ENCODE data around the gene PCBP2.

DNA sequence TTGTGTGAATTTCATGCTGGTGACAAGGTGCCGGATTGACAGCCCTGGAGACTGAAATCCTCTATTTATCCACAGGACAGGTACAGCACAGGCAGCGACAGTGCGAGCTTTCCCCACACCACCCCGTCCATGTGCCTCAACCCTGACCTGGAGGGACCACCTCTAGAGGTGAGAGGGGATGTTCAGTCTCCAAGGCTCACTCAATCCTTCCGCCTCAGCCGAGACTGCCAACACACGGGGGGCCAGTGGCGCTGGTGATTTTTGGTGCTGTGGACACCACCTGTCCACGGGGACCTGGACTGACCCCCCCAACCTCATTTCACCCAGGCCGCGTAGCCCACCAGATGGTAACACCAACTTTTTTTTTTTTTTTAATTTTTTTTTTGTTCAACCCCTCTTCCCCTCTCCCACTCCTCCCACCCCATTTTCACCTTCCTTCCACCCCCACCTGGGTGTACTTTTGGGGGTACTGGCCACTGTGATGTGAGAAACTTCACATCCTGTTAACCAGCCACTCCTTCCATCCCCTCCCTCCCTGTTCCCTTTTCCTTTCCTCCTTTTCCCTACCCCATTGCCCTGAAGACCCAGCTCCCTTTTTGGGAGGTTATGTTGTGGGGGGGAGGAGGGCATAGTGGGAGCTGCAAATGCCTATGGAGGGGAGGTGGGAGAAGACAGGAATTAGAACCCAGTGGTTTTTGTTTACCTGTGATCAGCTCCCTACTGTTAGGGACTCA is 12.9 kb downstream of the PCBP2 start:
- TF ChIP-seq, protein P1, sequence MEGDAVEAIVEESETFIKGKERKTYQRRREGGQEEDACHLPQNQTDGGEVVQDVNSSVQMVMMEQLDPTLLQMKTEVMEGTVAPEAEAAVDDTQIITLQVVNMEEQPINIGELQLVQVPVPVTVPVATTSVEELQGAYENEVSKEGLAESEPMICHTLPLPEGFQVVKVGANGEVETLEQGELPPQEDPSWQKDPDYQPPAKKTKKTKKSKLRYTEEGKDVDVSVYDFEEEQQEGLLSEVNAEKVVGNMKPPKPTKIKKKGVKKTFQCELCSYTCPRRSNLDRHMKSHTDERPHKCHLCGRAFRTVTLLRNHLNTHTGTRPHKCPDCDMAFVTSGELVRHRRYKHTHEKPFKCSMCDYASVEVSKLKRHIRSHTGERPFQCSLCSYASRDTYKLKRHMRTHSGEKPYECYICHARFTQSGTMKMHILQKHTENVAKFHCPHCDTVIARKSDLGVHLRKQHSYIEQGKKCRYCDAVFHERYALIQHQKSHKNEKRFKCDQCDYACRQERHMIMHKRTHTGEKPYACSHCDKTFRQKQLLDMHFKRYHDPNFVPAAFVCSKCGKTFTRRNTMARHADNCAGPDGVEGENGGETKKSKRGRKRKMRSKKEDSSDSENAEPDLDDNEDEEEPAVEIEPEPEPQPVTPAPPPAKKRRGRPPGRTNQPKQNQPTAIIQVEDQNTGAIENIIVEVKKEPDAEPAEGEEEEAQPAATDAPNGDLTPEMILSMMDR (IDR thresholded peaks at IDR 0.05): no peak
- TF ChIP-seq POLR2AphosphoS5 (IDR thresholded peaks at IDR 0.05) (no peak), POLR2A (IDR thresholded peaks at IDR 0.05) (no peak)
